NCI-H2227 (cell line): ENCODE measurements around the gene MIB1.
A peak's percentile ranks its signal among the peaks of the same experiment; 100 is the strongest.
"Not testable (repeated sequence)": the region's sequence is repeated elsewhere in the genome, so short reads cannot be mapped to it uniquely, and the experiment has no call there.

Experiments used
- DNase-seq: peaks from one replicate; lab custom pipeline; 2025; ENCODE audit not compliant: unreplicated experiment; lab: John Stamatoyannopoulos, UW

Gene MIB1

DNA sequence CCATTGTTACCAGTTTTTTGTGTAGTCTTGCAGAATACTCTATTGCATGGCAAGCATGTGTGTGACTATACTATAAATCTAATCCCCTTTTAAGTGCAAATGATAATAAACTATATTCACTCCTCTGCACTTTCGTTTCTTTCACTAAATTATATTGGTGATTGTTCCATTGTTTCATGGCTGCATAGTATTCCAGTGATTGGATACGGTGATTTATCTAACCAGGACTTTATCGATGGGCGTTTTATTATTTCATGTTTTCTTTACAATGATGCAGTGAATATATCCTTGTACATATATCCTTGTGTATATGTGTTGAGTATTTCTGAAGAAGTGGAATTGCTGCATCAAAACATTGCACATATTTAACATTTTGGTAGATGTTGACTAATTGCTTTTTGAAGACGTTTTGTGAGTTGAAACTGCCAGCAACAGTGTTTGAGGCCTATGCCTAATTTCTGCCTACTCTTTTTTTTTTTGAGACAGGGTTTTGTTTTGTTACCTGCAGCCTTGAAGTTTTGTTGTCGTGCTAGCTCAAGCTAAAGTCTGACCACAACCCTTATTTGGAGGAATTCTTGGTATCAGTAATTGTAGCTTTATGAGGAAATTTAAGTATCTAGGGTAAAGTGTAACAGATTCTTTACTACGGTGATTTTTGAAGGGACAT lies 2.7 kb downstream of the MIB1 start:
- DNase-seq = no peak

DNA sequence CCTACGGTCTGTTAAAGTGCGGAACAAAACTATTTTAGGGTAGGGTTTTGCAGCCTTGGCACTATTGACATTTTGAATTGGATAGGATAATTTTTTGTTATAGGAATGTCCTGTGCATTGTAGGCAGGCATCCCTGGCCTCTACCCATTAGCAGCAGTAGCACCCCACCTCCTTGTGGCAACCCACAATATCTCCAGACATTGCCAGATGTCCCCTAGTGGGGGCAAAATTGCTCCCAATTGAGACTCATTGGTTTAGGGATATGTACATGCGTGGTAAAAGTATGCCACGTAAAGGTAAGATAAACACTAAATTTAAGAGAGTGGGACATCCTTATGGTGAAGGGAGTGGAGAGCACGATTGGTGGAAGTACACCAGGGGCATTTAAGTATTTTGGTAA lies 4.6 kb downstream of the MIB1 start:
- DNase-seq = no peak

DNA sequence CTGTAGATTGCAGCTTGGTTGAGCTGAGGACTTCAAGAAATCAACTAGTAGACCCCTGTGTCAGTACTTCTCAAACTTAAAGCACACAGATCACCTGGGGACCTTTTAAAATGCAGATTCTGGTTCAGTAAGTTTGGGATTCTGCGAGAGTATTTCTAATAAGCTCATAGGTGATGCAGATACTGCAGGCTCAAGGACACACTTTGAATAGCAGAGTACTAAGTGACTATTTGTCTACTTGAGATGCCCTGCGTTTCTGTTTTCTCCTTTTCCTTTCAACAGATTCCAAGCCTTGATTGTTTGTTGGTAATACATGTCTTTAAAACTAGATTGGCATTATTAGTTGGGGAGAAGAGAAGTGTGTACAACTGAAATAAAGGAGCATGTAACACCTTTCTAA lies 6.7 kb downstream of the MIB1 start:
- no peak for DNase-seq

DNA sequence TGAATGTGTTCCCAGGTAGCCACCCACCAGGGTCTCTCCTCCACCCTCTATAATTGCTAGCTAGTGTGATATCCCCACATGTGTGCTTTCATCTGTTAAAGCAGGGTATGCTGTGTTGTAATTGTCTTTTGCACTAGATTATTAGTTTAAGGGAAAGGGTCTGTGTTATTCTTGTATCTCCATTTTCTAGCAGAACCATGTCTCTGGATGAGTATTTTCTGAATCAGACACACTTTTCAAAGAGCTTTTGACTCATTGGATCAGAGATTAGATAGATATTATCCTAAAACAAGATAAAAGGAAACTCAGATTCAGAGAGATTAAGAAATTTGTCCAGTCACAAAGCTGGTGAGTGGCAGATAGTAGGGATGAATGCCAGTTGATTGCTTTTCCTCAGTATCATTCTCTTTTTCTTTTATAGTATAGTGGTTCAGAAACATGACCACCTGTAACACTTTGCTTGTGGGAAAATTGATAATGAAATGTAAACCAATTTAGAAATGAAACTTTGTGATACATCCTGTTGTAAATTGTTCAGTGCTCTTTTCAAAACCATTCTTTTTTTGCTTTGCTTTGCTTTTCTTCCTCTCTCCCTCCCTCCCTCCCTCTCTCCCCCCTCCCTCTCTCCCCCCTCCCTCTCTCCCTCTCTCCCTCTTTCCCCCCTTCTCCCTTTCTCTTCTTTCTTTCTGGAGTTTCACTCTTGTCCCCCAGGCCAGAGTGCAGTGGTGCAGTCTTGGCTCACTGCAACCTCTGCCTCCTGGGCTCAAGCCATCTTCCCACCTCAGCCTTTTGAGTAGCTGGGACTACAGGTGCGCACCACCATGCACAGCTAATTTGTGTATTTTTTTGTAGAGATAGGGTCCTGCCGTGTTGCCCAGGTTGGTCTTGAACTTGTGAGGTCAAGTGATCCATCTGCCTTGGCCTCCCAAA lies 7.4 kb downstream of the MIB1 start:
- DNase-seq = peak; percentile 24

DNA sequence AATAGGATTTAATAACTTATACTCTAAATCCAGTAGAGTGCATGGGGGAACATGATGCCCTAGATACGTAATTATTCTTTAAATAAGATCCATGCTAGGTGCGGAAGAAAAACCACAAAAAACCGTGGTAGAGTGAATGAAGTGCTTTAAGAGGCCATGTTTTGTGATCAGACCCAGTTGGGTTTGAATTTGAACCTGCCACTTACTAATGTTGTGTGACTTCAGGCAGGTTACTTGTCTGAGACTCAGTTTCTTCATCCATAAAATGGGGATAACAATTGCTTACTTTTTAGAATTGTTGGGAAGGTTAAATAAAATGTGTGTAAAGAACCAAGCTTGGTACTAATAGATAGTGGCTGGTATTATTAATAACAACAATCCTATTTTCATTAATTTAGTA lies 17.2 kb downstream of the MIB1 start:
- no peak for DNase-seq

DNA sequence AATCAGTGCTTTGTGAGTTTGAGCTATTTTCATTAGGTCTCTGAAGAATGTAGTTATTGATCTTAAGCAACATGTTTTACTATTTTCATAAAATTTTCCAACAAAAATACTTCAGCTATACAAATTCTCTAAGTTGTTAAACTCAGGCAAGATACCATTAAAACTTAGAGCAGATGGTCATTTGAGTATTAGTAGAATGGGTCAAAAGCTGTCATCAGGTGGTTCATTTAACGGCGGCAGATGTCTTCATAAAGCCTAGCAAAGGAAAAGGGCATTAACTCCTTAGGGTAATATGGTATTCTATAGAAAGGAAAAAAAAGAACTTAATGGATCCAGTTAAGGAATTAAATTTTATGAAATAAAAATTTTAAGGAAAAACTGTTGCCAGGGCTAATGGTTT lies 19.2 kb downstream of the MIB1 start:
- DNase-seq = no peak

DNA sequence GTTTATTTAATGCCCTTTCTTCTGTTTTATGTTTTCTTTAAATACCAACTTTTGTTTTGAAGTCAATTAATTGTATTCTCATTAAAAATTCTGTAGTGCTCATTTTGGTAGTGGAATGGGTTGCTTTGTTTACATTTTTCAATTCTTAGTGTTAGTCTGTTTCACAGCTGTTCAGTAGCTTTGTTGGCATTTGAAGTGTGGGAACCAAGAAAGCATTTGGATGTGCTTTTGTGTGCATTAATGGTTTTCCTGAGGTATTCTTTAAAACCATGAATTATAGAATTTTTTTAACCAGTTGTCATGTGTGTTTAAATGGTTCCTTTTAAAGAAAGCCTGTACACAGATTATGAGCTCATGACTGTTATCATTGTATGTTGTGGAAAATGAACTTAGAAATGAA lies 19.7 kb downstream of the MIB1 start:
- DNase-seq = no peak

DNA sequence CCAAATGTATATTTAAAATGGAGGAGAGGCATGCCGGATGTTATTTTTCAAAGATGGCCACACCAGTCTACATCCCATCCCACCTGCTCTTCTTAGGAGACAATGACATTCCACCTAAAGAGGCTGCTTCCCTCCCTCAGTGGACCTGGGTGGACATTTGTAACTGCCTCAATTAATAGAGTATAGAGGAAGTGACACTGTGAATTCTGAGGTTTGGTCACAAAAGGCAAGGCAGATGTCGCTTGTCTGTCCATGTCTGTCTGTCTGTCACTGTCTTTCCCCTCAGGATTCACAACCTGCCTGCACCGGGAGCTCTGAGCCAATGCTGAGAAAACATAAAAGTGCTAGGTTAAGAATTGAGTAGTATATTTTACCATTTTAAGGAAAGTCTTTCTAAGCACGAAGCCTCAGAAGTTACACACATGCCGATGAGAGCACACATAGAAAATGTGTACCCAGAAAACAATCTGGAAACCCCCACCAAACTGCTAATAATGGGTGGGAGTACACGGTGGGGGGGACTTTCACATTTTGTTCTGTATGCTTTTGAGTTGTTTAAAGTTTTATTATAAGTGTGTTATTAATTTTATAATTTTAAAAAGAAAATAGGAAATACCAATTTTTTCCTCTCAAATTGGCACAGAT lies 21.0 kb downstream of the MIB1 start:
- DNase-seq = no peak

DNA sequence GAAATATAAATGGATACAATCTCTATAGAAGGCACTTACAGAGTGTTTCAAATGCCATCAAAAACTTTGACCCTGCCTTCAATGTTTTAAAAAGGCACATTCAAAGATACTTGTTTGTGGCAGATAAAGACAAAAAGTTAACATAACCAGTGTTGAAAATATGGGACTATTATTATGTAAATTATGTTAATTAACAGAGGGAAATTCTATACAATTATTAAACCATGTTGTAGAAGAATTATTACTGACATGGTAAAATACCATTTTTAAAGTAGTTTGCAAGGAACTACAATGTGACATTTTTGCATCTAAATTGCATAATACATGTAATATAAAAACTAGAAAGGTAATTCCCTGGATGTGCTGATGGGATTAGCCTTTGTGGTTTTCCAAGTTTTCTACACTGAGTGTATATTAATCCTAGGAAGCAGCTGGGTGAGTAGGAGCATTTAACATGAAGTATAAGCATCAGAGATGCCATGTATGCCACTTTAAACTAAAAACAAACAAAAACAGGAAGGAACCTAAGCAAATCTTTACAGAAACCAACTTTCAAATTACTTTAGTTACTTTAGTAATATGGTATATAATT lies 21.7 kb downstream of the MIB1 start:
- no peak for DNase-seq

DNA sequence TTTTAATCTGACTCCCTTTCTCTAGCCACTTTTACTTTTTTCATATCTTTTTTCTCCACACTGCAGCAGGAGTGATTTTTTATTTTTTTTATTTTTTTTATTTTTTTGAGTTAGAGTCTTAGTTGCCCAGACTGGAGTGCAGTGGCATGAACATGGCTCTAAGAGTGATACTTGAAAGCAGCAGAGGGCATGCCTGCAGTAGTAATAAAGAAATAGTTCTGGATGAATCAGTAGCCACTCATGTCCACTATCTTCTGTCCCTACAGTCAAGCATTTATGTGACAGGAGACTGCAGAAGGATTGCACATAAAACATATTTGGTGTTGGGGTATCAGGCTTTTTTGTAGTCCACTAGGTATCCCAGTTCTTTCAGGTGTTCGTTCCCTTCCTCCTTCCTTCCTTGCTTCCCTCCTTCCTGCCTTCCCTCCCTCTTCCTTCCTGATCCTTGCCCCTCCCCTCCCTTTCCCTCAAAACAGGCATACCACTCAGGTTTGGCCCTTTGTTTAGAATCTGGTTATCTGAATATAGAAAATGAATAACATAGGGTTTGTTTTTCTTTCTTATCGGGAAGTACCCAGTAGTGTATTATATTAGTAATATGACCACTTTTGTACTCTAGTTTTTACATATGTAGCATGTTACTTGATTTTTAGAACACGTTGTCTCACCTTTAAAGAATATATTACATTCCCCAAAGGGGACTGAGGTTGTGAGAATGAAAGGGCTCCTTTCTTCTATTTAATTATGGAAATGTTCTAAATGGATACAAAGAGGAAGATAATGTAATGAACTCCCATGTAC lies 23.5 kb downstream of the MIB1 start:
- no peak for DNase-seq

DNA sequence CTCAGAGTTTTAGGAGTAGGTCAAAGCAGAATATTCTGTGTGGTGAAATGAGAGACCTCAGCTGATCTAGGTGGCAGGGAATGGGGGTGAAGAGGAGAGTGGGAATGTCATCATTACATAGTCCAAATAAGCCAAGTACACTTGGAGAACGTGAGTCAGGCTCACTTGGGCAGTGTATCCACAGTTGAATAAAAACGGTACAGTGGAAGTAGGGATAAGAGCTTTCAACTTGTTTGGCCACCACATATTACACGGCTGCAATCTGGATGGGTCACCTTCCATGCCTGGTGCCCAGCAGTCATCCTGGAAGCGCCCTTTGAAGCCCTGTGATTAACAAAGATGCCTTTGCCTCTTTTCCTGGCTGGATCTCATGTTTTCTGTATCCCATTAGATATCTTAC lies 28.6 kb downstream of the MIB1 start:
- no peak for DNase-seq

DNA sequence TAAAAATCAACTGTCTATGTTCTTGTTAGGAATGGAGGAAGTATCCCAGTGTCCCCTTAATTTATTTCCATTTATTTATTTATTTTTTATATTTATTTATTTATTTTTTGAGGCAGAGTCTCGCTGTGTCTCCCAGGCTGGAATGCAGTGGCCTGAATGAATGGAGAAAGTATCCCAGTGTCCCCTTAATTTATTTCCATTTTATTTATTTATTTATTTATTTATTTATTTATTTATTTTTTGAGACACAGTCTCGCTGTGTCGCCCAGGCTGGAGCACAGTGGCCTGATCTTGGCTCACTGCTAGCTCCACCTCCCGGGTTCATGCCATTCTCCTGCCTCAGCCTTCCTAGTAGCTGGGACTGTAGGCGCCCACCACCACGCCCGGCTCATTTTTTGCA lies 34.1 kb downstream of the MIB1 start:
- no peak for DNase-seq

DNA sequence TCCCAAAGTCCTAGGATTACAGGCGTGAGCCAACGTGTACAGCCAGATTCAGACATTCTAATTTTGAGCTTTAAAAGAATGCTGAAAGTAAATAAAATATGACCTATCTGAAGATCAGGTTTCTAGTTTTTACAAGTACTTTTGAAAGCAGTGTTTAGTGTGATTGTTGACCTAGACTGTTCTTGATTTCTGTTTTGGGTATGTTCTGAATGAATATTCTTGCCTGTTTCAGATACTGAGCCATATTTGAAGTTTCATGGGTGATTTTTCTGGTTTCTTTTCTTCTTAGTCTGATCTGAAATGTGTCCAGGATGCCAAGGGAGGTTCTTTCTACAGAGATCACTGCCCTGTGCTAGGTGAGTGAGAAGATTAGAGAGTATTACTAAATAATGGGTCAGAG lies 37.2 kb downstream of the MIB1 start:
- DNase-seq = no peak

DNA sequence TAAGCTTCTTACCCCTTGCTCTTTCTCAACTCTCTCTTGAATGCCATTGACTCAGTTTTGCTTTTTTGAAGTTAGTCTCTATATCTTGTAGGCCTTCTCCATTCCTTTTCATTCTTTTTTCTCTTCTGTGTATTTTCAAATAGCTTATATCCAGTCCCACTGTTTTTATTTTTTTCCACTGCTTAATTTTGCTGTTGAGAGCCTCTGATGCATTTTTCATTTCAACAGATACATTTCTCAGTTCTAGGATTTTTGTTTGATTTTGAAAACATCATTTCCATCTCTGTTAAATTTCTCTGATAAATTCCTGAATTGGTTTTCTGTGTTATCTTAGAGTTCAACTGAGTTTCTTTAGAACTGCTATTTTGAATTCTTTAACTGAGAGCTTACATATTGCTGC lies 45.9 kb downstream of the MIB1 start:
- no peak for DNase-seq

DNA sequence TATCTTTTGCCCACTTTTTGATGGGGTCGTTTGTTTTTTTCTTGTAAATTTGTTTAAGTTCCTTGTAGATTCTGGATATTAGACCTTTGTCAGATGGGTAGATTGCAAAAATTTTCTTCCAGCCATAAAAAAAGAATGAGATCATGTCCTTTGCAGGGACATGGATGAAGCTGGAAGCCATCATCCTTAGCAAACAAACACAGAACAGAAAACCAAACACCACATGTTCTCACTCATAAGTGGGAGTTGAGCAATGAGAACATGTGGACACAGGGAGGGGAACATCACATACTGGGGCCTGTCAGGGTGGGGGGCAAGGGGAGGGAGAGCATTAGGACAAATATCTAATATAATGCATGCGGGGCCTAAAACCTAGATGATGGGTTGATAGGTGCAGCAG lies 55.5 kb downstream of the MIB1 start:
- not testable (repeated sequence) for DNase-seq

DNA sequence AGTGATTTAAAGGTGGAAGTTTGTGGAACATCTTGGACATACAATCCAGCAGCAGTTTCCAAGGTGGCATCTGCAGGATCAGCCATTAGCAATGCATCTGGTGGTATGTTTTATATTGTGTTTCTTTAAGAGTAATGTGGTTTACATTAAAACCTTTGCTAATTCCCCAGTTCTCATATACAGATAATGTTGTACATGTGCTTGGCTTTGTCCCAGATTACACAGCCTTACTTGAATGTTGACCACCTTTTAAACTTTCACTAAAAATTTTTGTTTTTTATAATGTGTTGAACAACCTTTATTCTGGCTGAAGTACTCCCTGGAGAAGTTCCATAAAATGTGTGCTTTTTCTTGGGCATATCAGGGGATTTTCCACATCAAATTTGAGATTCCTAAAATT lies 57.5 kb downstream of the MIB1 start:
- DNase-seq = no peak

DNA sequence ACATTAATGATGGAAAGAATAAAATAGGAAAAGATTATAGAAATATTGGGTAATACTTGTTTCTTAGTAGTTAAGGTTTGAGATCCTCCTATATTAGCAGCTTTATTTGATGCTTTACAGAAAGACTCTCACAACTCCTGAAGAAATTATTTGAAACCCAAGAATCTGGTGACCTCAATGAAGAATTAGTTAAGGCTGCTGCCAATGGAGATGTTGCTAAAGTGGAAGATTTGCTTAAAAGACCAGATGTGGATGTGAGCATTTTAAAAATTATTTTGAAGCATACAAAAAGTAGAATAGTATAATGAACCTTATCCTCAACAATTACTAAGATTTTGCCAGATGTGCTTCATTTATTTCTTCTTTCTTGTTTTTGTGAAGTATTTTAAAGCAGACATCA lies 59.1 kb downstream of the MIB1 start:
- DNase-seq = no peak

DNA sequence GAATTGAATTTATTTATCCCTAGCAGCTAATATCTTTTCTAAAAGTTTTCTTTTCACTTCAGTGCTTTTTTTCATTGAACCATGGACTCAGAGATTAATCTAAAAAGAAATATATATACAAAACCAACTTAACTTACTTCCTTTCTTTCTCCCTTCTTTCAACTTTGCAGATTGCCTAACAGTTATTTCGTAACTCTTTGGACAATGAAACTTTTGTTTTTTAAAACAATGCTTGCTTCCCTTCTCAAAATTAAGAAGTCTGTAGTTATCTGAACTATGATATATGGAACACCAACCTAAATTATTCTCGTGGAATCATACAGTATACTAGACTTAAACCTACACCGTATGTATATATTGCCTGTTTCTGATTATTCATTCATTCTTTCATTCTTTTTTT lies 62.9 kb downstream of the MIB1 start:
- DNase-seq = no peak

DNA sequence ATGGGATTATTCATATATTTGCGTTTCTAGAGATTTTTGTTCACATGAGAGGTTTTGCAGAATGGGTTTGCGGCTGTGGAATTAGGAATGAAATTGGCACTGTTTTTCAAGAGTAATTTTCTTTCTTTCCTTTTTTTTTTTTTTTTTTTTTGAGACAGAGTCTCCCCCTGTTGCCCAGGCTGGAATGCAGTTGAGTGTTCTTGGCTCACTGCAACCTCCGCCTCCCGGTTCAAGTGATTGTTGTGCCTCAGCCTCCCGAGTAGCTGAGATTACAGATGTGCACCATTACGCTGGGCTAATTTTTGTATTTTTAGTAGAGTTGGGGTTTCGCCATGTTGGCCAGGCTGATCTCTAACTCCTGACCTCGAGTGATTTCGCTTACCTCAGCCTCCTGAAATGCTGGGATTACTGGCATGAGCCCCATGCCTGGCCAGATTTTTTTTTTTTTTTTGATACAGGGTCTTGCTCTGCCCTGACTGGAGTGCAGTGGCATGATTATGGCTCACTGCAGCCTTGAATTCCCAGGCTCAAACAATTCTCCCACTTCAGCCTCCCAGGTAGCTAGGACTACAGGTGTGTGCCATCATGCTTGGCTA lies 65.3 kb downstream of the MIB1 start:
- DNase-seq = no peak

DNA sequence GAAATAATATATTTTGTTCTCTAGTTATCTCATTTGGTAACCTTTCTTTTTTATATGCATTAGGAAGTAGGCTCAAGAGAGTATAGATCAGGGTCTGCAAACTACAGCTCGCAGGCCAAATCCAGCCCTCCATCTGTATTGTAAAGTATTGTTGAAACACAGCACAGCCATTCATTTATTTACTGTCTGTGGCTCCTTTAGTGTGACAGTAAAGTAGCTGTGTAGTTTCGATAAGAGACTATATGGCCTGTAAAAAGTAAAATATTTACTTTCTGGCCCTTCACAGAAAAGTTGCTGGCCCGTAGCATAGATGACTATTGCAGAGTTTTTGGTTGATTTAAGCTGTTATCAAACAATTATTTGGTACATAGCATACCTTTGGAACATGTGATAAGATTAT lies 67.6 kb downstream of the MIB1 start:
- no peak for DNase-seq

DNA sequence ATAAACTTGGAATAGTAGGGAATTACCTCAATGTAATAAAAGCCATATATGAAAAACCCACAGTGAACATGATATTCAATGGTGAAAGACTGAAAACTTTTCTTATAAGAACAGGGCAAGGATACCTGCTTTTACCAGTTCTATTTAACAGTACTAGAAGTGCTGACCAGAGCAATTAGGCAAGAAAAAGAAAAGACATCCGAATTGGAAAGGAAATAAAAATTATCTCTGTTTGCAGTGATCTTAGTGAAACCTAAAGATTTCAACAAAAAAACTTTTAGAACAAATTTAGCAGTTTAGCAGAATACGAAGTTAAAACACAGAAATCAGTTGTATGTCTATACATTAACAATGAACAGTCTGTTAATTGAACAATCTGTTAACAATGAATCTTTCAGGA lies 69.1 kb downstream of the MIB1 start:
- no peak for DNase-seq
